IMR-90 (cell line): Measurements from ENCODE around the gene CALHM3. TPM values are rescaled to one million over a fixed set of nuclear protein-coding genes. Genes with fewer than 3 reads are reported as not detected.

ENCODE experiments used
- ATAC-seq: fragments of 200-7000 bp; cut with Tn5 transposase; 2 replicates; pipeline ENCODE4 v1.9.1; 2020; ENCODE audit warnings: low read depth, mild to moderate bottlenecking, moderate library complexity
- BruUV-seq: library from RNA; stranded (reverse); fragments of 400-500 nt; replicated peaks from 2 replicates; lab custom pipeline; 2021; lab: Mats Ljungman, UMichigan
- CTCF ChIA-PET: fragments of 300-600 bp; formaldehyde crosslinking; extraction: SDS; loops from one replicate; lab custom pipeline; 2021; ENCODE audit warnings: antibody characterized with exemption; lab: Yijun Ruan, JAX
- POLR2A ChIA-PET: fragments of 300-600 bp; sonication (Branson Sonifier 250); formaldehyde crosslinking; loops from one replicate; lab custom pipeline; 2022; ENCODE audit warnings: antibody characterized with exemption; ENCODE audit not compliant: unreplicated experiment; lab: Charles Lee
- DNase-seq: peaks from one replicate; pipeline ENCODE4 v3.0.0; 2013
- H2AFZ ChIP-seq: replicated peaks from 2 replicates; pipeline ENCODE3; 2013; ENCODE audit warnings: low read length, mild to moderate bottlenecking; ENCODE audit not compliant: poor library complexity
- H2AK5ac ChIP-seq: 2 replicates; pipeline ENCODE4 v1.6.1; 2013; ENCODE audit warnings: low read depth, low read length, inconsistent platforms
- H2AK9ac ChIP-seq: replicated peaks from 2 replicates; pipeline ENCODE3; 2013; ENCODE audit warnings: mild to moderate bottlenecking, low read depth, low read length, moderate library complexity; ENCODE audit not compliant: poor library complexity
- H2BK120ac ChIP-seq: 2 replicates; pipeline ENCODE4 v1.6.1; 2013; ENCODE audit warnings: low read depth, low read length, inconsistent platforms
- H2BK15ac ChIP-seq: 3 replicates; pipeline ENCODE4 v1.6.1; 2013; ENCODE audit warnings: low read depth, low read length, inconsistent platforms
- H2BK20ac ChIP-seq: 2 replicates; pipeline ENCODE4 v1.6.1; 2013; ENCODE audit warnings: low read depth, mild to moderate bottlenecking, inconsistent platforms, low read length, moderate library complexity
- H2BK5ac ChIP-seq: 2 replicates; pipeline ENCODE4 v1.6.1; 2013; ENCODE audit warnings: mild to moderate bottlenecking, low read depth, low read length, inconsistent platforms; ENCODE audit not compliant: poor library complexity, severe bottlenecking
- H3K14ac ChIP-seq: replicated peaks from 2 replicates; pipeline ENCODE4 v1.6.1; 2013; ENCODE audit warnings: low read depth, low read length, inconsistent platforms
- H3K18ac ChIP-seq: 2 replicates; pipeline ENCODE4 v1.6.1; 2013; ENCODE audit warnings: low read depth, low read length, control low read depth
- H3K23ac ChIP-seq: 2 replicates; pipeline ENCODE4 v1.6.1; 2013; ENCODE audit warnings: low read depth, low read length, inconsistent platforms
- H3K27ac ChIP-seq: 2 replicates; pipeline ENCODE4 v1.5.1; 2013; ENCODE audit warnings: mild to moderate bottlenecking, control low read depth, low read length; ENCODE audit not compliant: insufficient read depth
- H3K27me3 ChIP-seq: 2 replicates; pipeline ENCODE4 v1.6.1; 2013; ENCODE audit warnings: low read length; ENCODE audit not compliant: control insufficient read depth, insufficient read depth
- H3K36me3 ChIP-seq: 2 replicates; pipeline ENCODE4 v1.6.1; 2013; ENCODE audit warnings: low read length, mixed read lengths; ENCODE audit not compliant: control insufficient read depth, insufficient read depth
- H3K4ac ChIP-seq: 2 replicates; pipeline ENCODE4 v1.6.1; 2013; ENCODE audit warnings: low read depth, low read length, inconsistent platforms
- H3K4me1 ChIP-seq: 2 replicates; pipeline ENCODE4 v1.6.1; 2013; ENCODE audit warnings: low read length, mixed read lengths; ENCODE audit not compliant: control insufficient read depth, insufficient read depth
- H3K4me2 ChIP-seq: 2 replicates; pipeline ENCODE4 v1.6.1; 2013; ENCODE audit warnings: low read depth, mild to moderate bottlenecking, control low read depth, low read length, moderate library complexity
- H3K4me3 ChIP-seq: 2 replicates; pipeline ENCODE4 v1.5.1; 2013; ENCODE audit warnings: low read depth, mild to moderate bottlenecking, control low read depth, low read length, moderate library complexity; ENCODE audit not compliant: insufficient read depth
- H3K56ac ChIP-seq: 2 replicates; pipeline ENCODE4 v1.6.1; 2013; ENCODE audit warnings: low read length, inconsistent platforms; ENCODE audit not compliant: insufficient read depth; ENCODE audit errors: extremely low read depth
- H3K79me1 ChIP-seq, 2 experiments: 2 replicates each; pipeline ENCODE4 v1.6.1; 2013; ENCODE audit warnings: low read length in 2 of 2, inconsistent platforms in 1 of 2, low read depth in 1 of 2
- H3K9ac ChIP-seq: 2 replicates; pipeline ENCODE4 v1.6.1; 2013; ENCODE audit warnings: low read depth, low read length, control low read depth
- H3K9me1 ChIP-seq: 2 replicates; pipeline ENCODE4 v1.6.1; 2013; ENCODE audit warnings: low read length, inconsistent platforms; ENCODE audit not compliant: insufficient read depth
- H3K9me3 ChIP-seq: 2 replicates; pipeline ENCODE4 v1.6.1; 2013; ENCODE audit warnings: low read length; ENCODE audit not compliant: control insufficient read depth, insufficient read depth
- H4K20me1 ChIP-seq: 2 replicates; pipeline ENCODE4 v1.6.1; 2013; ENCODE audit warnings: low read length, inconsistent platforms; ENCODE audit not compliant: insufficient read depth
- H4K5ac ChIP-seq: 2 replicates; pipeline ENCODE4 v1.6.1; 2013; ENCODE audit warnings: mild to moderate bottlenecking, low read depth, low read length, control low read depth
- H4K8ac ChIP-seq, 2 experiments: 2 replicates each; pipeline ENCODE4 v1.6.1; 2013; ENCODE audit warnings: low read depth in 2 of 2, low read length in 2 of 2, control low read depth in 1 of 2, inconsistent platforms in 1 of 2
- H4K91ac ChIP-seq: 2 replicates; pipeline ENCODE4 v1.6.1; 2013; ENCODE audit warnings: low read depth, low read length, inconsistent platforms; ENCODE audit not compliant: insufficient read depth
- FOS ChIP-seq: fragments of 150-350 bp; IDR thresholded peaks from 2 replicates; pipeline ENCODE4 v1.6.1; 2016; ENCODE audit warnings: low read depth, low read length
- MAFK ChIP-seq: IDR thresholded peaks from 2 replicates; pipeline ENCODE4 v1.6.1; 2012; ENCODE audit warnings: low read depth, low read length, improper control_type of control experiment
- MXI1 ChIP-seq: IDR thresholded peaks from 2 replicates; pipeline ENCODE4 v1.6.1; 2012; ENCODE audit warnings: low read depth, mild to moderate bottlenecking, low read length, moderate library complexity, borderline replicate concordance
- NFE2L2 ChIP-seq: fragments of 150-350 bp; IDR thresholded peaks from 2 replicates; pipeline ENCODE4 v1.6.1; 2016; ENCODE audit warnings: low read depth, mild to moderate bottlenecking, low read length
- SMC3 ChIP-seq: fragments of 150-350 bp; IDR thresholded peaks from 2 replicates; pipeline ENCODE4 v1.6.1; 2016; ENCODE audit warnings: low read depth, mild to moderate bottlenecking, antibody characterized with exemption, low read length, moderate library complexity
- USF2 ChIP-seq: fragments of 150-350 bp; IDR thresholded peaks from 2 replicates; pipeline ENCODE4 v1.6.1; 2017; ENCODE audit warnings: mild to moderate bottlenecking, antibody characterized with exemption, low read length, low read depth
- WGBS, 2 experiments: methylation state at CpG; one replicate each; pipeline versions ENCODE4 v1.1.5 to v1.1.7; 2013; ENCODE audit warnings: missing lambda C conversion rate in 2 of 2; ENCODE audit not compliant: insufficient read length in 1 of 2; ENCODE audit errors: extremely low coverage in 2 of 2; 5-methylcytosine and 5-hydroxymethylcytosine counted together
- dilution Hi-C: fragments of 300-500 bp; cut with HindIII; formaldehyde crosslinking; loops from one replicate; pipeline ENCODE4 v1.14.3; 2018; ENCODE audit warnings: low sequenced_read_pairs; ENCODE audit not compliant: unreplicated experiment
- in situ Hi-C: fragments of 300-500 bp; cut with MboI; formaldehyde crosslinking; loops from 3 replicates; pipeline ENCODE4 v1.14.3; 2019; ENCODE audit warnings: low sequenced_read_pairs, inconsistent platforms, mixed read lengths
- intact Hi-C: fragments of 100-400 bp; cut with micrococcal nuclease; formaldehyde crosslinking; loops from 2 replicates; pipeline ENCODE4 v1.10.0; 2022
- polyA plus RNA-seq, 3 experiments: library from polyadenylated mRNA; depleted of rRNA; stranded (reverse); fragments of >200 nt; gene quantifications; 2 replicates each; pipeline ENCODE4 v1.2.3, GENCODE V29; 2012; ENCODE audit warnings: low replicate concordance in 1 of 3
- total RNA-seq: library from RNA; depleted of rRNA; stranded (reverse); fragments of >200 nt; gene quantifications from 2 replicates; pipeline ENCODE4 v1.2.3, GENCODE V29; 2012
- TF ChIP-seq, protein P1 (sequence below): fragments of 150-350 bp; IDR thresholded peaks from 2 replicates; pipeline ENCODE4 v1.6.1; 2016; ENCODE audit warnings: low read depth, mild to moderate bottlenecking, low read length, moderate library complexity, borderline replicate concordance

The CALHM3 gene
- total and polyA plus RNA-seq, 2 of the 4 experiments (the other 2 are of a cell fraction) = not detected

DNA sequence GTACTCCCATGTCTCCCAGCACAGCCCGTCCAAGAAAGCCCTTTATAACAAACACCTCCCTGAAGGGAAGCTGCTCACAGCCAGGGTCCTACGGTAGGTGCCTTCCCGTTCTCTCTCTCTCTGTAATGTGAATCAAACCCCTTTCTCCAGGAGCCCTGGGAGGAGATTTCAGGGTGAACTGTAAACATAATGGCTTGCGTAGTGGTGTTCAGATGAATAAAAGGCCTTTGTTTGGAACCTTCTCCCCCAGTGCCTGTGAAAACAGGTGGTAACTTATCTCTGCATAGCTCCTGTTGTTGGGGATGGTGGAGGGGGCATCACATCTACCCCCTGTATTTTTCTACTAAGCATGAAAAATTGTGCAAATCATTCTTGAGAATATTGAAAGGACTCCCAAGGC, 39.3 kb downstream of the CALHM3 start:
- H2BK120ac ChIP-seq = no peak overlapping the region
- DNase-seq (no peak), ATAC-seq (no peak)
- no peaks in the 10 kb centered on the region for H4K20me1 ChIP-seq
- H3K27ac ChIP-seq = no peak overlapping the region
- POLR2A ChIA-PET = no interaction called here
- in situ Hi-C loops = no loop called here
- no peak overlapping the region for H3K56ac ChIP-seq
- intact Hi-C loops = no loop called here
- H2AK9ac ChIP-seq = no peak overlapping the region
- H2BK20ac ChIP-seq = no peak overlapping the region
- CTCF ChIA-PET = no interaction called here
- no peak overlapping the region for H3K4me3 ChIP-seq
- BruUV-seq = no TSS peak
- no peak overlapping the region for H3K14ac ChIP-seq
- dilution Hi-C loops = no loop called here
- no peaks in the 10 kb centered on the region for H3K27me3 ChIP-seq
- H3K79me1 ChIP-seq = no peaks in the 10 kb centered on the region; a peak in 2 of 4 replicates
- peaks cover 69% of the 10 kb centered on the region for H3K36me3 ChIP-seq
- H2BK15ac ChIP-seq = no peak overlapping the region
- TF ChIP-seq FOS (no peak), MAFK (no peak), SMC3 (no peak), MXI1 (no peak), NFE2L2 (no peak), USF2 (no peak)
- TF ChIP-seq, protein P1, sequence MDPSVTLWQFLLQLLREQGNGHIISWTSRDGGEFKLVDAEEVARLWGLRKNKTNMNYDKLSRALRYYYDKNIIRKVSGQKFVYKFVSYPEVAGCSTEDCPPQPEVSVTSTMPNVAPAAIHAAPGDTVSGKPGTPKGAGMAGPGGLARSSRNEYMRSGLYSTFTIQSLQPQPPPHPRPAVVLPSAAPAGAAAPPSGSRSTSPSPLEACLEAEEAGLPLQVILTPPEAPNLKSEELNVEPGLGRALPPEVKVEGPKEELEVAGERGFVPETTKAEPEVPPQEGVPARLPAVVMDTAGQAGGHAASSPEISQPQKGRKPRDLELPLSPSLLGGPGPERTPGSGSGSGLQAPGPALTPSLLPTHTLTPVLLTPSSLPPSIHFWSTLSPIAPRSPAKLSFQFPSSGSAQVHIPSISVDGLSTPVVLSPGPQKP = no peak
- no peak overlapping the region for H4K91ac ChIP-seq
- no peak overlapping the region for H4K5ac ChIP-seq
- no peaks in the 10 kb centered on the region for H3K9me1 ChIP-seq
- no peak overlapping the region for H3K18ac ChIP-seq
- no peak overlapping the region for H2AFZ ChIP-seq
- H3K9me3 ChIP-seq = no peaks in the 10 kb centered on the region
- no CpG with 5 or more reads among the region's 4 CpGs for WGBS, 2 experiments
- no peaks in the 10 kb centered on the region; the same call in 1 of the 2 replicates for H3K4me1 ChIP-seq
- H2BK5ac ChIP-seq = no peak overlapping the region
- H3K4me2 ChIP-seq = no peak overlapping the region
- H4K8ac ChIP-seq = no peak overlapping the region
- no peak overlapping the region for H2AK5ac ChIP-seq
- no peak overlapping the region for H3K9ac ChIP-seq
- H3K23ac ChIP-seq = no peak overlapping the region
- no peak overlapping the region for H3K4ac ChIP-seq
